Thyroid gland (tissue), 4 donors: ENCODE results near the gene CCDC88A.

Source experiments
- POLR2A ChIP-seq, 2 donors: fragments of 450-650 bp; IDR thresholded peaks; one replicate each; pipeline ENCODE4 v1.6.1; 2017; ENCODE audit warnings: antibody characterized with exemption in 2 of 2, mild to moderate bottlenecking in 2 of 2, moderate library complexity in 1 of 2
- TF ChIP-seq, protein P1 (sequence below), 6 experiments: fragments of 200-600 bp in 3 of 6; fragments of 450-650 bp in 3 of 6; sonication (generic) in 3 of 6; IDR thresholded peaks; one replicate each; pipeline ENCODE4 v1.5.1; 2016 to 2019; ENCODE audit warnings: antibody characterized with exemption in 6 of 6, mild to moderate bottlenecking in 2 of 6, inconsistent platforms in 1 of 6, moderate library complexity in 1 of 6

DNA sequence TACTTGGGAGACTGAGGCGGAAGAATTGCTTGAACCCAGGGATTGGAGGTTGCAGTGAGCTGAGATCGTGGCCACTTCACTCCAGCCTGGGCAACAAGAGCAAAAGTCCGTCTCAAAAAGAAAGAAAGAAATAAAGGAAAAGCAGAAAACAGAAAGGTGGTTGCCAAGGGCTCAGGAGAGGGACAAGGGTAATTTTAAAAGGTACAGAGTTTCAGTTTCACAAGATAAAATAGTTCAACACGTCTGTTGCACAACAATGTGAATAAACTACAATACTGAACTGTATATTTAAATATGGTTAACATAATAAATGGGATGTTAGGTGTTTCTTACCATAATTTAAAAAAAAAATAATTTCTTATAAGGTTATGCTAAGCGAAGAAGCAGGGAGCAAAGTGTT is 174.2 kb downstream of the CCDC88A start:
- TF ChIP-seq POLR2A (IDR thresholded peaks at IDR 0.05), result no peak
- TF ChIP-seq, protein P1, sequence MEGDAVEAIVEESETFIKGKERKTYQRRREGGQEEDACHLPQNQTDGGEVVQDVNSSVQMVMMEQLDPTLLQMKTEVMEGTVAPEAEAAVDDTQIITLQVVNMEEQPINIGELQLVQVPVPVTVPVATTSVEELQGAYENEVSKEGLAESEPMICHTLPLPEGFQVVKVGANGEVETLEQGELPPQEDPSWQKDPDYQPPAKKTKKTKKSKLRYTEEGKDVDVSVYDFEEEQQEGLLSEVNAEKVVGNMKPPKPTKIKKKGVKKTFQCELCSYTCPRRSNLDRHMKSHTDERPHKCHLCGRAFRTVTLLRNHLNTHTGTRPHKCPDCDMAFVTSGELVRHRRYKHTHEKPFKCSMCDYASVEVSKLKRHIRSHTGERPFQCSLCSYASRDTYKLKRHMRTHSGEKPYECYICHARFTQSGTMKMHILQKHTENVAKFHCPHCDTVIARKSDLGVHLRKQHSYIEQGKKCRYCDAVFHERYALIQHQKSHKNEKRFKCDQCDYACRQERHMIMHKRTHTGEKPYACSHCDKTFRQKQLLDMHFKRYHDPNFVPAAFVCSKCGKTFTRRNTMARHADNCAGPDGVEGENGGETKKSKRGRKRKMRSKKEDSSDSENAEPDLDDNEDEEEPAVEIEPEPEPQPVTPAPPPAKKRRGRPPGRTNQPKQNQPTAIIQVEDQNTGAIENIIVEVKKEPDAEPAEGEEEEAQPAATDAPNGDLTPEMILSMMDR (IDR thresholded peaks at IDR 0.05), result no peak
